ENCODE data around the gene SELP. TPM values are rescaled to one million over a fixed set of nuclear protein-coding genes. Genes with fewer than 3 reads are reported as not detected.

Gene SELP
- total RNA-seq, 1 donor from 2014 or later = 0.60 TPM

- CTCF ChIA-PET = interaction anchor here (1.0 to 1.4 kb wide), 5 partner anchors 16 to 143 kb away, joined by 3 read pairs; no protein-coding TSS in a partner anchor
- POLR2A ChIA-PET = no interaction called here
- Mint-ChIP-seq H3K27ac (no peak overlapping the region), H3K27me3 (peaks cover 19% of the 10 kb centered on the region), H3K9me3 (peaks cover 6% of the 10 kb centered on the region), H3K4me3 (no peak overlapping the region), H3K36me3 (ENCODE audit: low read depth) (no peaks in the 10 kb centered on the region), H3K4me1 (no peaks in the 10 kb centered on the region)
- no peak for ATAC-seq (ENCODE audit: low read depth)
- no peak for DNase-seq
- intact Hi-C loops (cut with micrococcal nuclease) = no loop called here
- no peak for TF ChIP-seq CTCF (IDR thresholded peaks at IDR 0.05)
These were observed 61.4 kb downstream of the SELP start for GRCh38 chr1:169568497-169568896.

- DNase-seq (no peak), ATAC-seq (ENCODE audit: low read depth) (no peak)
- no peak overlapping the region for H3K27ac Mint-ChIP-seq
- no peak for TF ChIP-seq CTCF (IDR thresholded peaks at IDR 0.05)
- ChIA-PET CTCF (interaction anchor here (0.6 to 0.9 kb wide), 2 partner anchors 14 to 171 kb away, joined by 3 read pairs; no protein-coding TSS in a partner anchor), POLR2A (no interaction called here)
- intact Hi-C loops (cut with micrococcal nuclease) = no loop called here
- peaks cover 19% of the 10 kb centered on the region for H3K27me3 Mint-ChIP-seq
- H3K4me1 Mint-ChIP-seq = no peaks in the 10 kb centered on the region
- peaks cover 12% of the 10 kb centered on the region for H3K9me3 Mint-ChIP-seq
- H3K4me3 Mint-ChIP-seq = no peak overlapping the region
- no peaks in the 10 kb centered on the region for H3K36me3 Mint-ChIP-seq (ENCODE audit: low read depth)
These were observed 64.3 kb downstream of the SELP start for GRCh38 chr1:169565335-169566271.

DNA sequence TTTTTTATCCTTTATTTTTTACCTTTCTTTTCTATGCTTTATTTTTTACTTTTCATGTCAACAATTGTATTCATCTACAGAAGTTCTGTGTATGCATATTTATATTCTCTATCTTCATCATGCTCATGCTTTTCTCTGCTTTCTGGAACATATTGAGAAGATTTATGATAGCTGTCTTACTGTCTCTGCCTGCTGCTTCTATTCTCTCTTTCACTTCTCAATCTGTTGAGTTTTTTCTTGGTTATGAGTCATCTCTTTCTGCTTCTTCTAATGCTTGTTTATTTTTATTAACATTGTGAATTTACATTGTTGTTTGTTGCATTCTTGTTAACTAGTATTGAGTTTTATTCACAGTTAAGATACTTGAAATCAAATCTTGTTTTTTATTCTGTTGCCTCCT lies 66.3 kb downstream of the SELP start:
- H3K36me3 Mint-ChIP-seq (ENCODE audit: low read depth) = no peaks in the 10 kb centered on the region
- DNase-seq (no peak), ATAC-seq (ENCODE audit: low read depth) (no peak)
- ChIA-PET POLR2A (no interaction called here), CTCF (no interaction called here)
- peaks cover 14% of the 10 kb centered on the region for H3K27me3 Mint-ChIP-seq
- no peaks in the 10 kb centered on the region for H3K4me1 Mint-ChIP-seq
- intact Hi-C loops (cut with micrococcal nuclease) = no loop called here
- no peak overlapping the region for H3K4me3 Mint-ChIP-seq
- no peak overlapping the region for H3K27ac Mint-ChIP-seq
- no peak for TF ChIP-seq CTCF (IDR thresholded peaks at IDR 0.05)
- H3K9me3 Mint-ChIP-seq = peaks cover 12% of the 10 kb centered on the region

- H3K9me3 Mint-ChIP-seq = peaks cover 12% of the 10 kb centered on the region
- POLR2A ChIA-PET = no interaction called here
These were observed 66.8 kb downstream of the SELP start for GRCh38 chr1:169563019-169563615.

More at GRCh38 chr1:169563019-169563615, 66.8 kb downstream of the SELP start:
- H3K4me1 Mint-ChIP-seq = no peaks in the 10 kb centered on the region
- intact Hi-C loops (cut with micrococcal nuclease) = no loop called here
- no peak overlapping the region for H3K27ac Mint-ChIP-seq
- no peak for TF ChIP-seq CTCF (IDR thresholded peaks at IDR 0.05)
- DNase-seq (no peak), ATAC-seq (ENCODE audit: low read depth) (no peak)
- CTCF ChIA-PET = interaction anchor here (1.1 kb wide), 1 partner anchor 11 kb away, joined by 3 read pairs; no protein-coding TSS in a partner anchor
- no peak overlapping the region for H3K4me3 Mint-ChIP-seq
- H3K36me3 Mint-ChIP-seq (ENCODE audit: low read depth) = no peaks in the 10 kb centered on the region
- peaks cover 14% of the 10 kb centered on the region for H3K27me3 Mint-ChIP-seq

Measured in activated B cell treated with CpG ODN at 0.5 μM for 24 hours (primary cell).